ENCODE results near the gene DCXR.
"Not testable (repeated sequence)": the region's sequence is repeated elsewhere in the genome, so short reads cannot be mapped to it uniquely, and the experiment has no call there.

DCXR gene

DNA sequence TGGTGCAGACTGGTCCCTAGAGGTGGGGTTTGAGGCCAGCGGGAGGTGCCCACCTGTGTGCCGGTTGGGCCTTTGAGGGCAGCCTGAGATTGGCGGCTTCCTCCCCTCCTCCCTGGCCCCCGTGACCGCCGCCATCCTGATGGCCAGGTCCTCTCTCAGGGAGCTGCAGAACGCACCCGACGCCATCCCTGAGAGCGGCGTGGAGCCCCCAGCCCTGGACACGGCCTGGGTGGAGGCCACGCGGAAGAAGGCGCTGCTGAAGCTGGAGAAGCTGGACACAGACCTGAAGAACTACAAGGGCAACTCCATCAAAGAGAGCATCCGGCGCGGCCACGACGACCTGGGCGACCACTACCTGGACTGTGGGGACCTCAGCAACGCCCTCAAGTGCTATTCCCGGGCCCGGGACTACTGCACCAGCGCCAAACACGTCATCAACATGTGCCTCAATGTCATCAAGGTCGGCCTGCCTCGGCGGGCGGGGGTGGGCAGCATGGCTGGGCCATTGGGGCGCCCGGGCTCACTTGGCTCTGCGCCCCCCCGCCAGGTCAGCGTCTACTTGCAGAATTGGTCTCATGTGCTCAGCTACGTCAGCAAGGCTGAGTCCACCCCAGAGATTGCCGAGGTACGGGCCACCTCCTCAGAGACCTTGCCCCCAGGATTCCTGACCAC, 17.0 kb upstream of the DCXR start:
- DNase-seq = no peak

DNA sequence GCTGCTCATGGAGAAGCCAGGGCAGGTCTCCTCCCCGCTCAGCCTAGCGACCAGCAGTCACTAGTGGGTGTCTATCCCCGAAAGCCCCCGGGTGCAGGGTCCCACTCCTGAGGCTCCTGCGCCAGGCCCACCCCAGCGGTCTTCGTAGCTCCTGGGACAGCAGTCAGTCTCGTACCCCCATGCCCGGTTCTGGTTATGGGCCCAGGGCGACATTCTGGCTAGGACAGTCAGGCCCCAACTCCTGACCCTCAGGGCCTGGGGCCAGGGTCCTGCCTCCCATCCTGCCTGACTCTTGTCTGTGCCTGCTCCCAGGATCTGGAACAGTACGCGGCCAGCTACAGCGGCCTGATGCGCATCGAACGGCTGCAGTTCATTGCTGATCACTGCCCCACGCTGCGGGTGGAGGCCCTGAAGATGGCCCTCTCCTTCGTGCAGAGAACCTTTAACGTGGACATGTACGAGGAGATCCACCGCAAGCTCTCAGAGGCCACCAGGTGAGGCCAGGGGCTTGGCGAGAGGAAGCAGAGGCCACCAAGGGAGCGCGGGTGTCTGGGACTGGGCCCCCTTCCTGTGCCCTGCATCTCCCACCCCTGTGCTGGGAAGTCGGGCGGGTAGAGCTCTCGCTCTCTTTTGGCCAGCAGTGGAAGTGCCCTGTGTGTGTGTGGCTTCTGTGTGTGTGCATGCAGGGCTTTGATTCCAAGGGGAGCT, 16.2 kb upstream of the DCXR start:
- DNase-seq = no peak

DNA sequence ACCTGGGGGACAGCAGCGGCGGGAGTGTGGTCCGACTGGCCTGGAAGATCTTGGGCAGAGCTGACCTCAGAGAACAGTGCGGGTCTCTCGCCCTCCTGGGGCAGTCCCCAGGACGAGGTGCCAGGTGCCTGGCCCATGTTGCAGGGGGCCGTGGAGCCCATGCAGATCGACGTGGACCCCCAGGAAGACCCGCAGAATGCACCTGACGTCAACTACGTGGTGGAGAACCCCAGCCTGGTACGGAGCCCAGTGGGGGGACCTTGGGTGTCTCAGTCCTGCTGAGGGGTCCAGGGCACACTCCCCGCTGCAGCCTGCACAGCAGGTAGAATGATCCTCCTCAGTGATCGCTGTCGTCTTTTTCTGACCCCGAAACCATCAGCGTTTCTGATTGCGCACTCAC, 15.6 kb upstream of the DCXR start:
- DNase-seq = no peak

DNA sequence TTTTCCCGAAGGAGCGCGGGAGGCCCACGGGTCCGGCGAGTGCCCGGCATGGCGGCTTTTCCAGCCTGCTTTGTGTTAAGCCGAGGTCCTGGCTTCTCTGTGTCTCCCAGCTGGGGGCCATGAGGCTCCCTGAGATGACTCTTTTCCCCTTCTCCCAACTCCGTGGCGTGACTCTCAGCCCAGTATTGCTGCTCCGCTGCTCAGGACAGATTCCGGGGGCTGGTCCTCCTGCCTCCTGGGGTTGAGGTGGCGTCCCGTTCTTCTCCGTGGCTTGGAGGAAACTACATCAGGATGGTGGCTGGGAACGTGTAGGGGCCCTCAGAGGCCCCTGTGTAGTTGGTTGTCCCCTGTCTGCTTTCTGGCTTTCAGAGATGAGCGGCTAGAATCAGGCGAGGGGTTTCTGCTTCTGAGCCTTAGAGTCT, 15.2 kb upstream of the DCXR start:
- no peak for DNase-seq

DNA sequence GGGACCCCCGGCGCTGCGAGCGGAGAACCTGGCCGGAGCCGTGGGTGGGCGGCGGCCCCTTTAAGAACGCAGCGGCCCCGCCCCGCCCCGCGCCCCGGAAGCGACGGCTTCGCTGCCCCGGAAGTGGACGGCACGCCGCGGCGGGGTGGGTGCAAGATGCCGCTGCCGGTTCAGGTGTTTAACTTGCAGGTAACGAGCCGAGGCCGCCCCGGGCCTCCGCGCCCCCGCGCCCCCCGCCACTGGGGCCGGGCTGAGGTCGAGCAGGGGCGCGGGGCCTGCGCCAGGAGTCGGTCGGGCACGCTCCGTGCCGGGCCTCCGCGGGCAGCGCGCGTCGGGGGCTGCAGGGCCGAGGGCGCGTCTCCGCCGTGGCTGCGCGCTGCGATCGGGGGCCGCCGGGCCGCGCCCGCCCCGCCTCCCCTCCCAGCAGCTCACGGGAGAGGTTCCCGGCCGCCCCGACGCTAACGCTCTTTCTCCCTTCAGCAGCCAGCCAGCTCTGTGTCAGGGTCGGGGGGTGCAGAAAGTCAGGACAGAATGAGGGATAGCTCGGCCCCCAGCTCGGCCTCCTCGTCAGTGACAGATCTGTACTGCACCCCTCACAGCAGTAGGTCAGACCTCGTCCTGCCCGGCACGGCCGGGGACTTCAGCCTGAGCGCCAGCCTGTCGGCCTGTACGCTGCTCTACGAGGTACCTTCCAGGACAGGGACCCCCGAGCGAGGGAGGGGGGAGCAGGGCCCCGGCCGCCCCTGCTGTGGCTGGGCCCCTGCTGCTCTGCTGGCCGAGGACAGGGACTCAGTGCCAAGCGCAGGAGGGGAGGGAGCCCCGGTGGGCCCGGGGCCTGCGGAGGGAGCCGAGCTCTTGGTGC, 14.5 kb upstream of the DCXR start, which contains the start of the genes GPS1 and RFNG:
Gene GPS1, plus strand, starts transcription at position 123 of the 862 bp plus-strand sequence. Its CDS starts 34 bp downstream, at position 157.
Gene RFNG, minus strand, starts transcription at position 36 of the 862 bp plus-strand sequence. CDS start 45 bp downstream, outside the sequence.
- no peak for DNase-seq

DNA sequence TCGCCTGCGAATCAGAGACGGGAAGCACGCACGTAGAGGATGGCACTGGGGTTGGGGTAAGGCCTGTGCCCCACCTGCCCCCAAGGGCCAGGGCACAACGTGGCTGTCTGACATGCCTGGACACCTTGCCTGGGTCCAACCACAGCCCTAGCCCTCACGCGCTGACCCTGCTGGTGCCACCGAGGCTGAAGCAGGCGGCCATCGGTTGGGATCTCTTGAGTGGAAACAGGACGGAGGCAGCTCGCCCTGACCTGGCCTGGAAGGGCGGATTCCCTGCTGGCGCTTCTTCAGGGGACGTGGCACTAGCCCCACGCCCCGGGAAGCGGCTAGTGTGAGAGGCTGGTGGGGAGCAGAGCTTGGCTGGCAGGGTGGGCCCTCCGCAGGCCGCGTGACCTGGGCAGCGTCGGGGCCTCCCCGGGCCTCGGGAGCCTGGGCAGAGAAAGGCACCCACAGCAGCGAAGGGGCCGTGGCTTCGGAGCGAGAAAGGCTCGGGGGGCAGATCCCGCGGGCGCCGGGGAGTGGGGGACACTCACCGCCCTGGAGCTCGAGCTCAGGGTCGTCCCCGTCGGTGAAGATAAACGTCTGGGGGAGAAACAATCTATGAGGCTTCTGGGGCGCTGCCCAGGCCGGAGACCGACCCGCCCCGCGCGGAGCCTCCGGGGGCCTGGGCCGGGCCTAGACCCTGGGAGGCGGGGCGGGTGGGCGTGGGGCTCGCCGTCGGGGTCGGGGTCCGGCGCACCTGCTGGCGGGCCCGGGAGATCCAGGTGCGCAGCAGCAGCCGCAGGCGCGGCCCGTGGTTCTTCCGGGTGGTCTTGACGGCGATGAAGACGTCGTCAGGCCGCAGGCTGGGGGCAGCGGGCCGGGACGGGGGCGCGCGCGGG, 13.5 kb upstream of the DCXR start:
- DNase-seq = no peak

DNA sequence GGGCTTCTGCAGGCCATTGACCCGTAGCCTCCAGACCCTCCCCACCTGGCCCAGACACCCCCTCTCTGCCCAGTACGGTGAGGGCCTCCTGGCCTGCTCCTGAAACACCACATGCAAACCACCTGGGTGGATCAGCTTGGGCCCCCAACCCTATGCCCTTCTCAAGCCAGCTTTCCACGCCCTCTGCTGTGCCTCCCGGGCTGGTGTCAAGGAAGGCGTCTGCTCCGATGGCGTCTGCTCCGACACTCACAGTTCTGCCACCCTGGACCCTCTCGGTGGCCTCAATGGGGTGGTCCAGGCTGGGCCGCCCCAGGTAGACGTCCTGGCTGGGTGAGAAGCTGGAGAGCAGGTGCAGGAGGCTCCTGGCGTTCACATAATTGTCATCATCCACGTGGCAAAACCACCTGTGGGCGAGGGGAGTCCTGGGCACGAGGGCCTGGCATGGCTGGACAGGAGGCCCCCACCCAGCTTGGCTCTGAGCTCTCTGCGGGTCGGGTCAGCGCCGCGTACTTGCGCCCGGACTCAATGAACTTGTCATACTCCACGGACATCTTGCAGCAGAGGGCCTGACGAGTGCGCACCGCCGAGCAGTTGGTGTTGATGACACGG, 12.8 kb upstream of the DCXR start:
- DNase-seq = no peak

DNA sequence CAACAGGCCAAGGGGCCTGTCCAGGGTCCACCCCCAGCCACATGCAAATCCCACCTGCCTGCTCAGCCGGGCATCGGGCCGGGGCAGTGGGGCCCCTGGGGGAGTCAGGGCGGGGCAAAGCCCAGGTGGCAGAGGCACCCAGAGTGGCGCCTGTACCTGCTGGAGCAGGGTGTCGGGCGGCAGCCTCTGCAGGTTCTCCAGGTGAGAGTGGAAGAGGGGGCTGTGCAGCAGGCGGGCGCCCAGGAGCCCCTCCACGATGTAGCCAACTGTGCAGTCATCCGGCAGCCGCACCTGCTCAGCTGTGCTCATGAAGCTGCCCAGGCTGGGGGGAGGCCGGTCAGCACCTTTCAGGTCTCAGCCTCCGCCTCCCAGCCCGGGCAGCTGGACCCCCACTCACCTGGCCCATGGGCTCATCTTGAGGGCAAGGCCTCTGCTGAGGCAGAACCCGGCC, 12.0 kb upstream of the DCXR start:
- no peak for DNase-seq

DNA sequence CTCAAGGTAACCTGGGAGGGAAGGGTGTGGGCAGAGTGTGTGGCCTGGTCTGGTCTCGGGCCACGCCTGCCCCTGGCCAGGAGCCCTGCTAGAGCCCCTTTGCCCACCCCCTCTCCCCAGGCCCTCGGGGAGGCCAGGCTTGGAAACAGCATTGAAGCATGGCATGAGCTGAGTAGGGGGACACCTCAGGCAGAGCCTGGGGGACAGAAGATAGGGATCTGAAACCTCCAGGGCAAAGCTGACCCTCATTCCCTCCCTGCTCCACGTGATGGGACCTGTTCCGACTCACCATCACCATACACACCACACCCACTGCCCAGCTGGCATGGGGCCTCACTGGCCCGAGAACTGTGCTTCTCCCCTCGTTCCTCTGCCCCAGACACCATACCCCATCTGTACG, 11.6 kb upstream of the DCXR start:
- DNase-seq = no peak

DNA sequence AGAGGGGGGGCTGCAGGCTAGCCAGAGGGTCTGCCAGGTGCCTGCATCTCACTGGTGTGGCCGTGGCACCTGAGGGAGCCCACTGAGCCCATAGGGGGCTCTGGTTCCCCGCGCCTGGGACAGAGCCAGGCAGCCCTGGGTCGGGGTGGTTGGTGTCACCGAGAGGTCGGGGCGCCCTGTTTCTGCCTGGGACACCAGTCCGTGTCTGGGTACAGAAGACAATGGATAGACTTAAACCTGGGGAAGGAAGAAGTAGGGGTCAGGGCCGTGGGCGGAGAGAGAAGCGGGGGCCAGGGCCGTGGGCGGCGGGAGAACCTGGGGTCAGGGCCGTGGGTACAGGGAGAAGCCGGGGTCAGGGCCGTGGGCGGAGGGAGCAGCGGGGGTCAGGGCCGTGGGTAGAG, 11.1 kb upstream of the DCXR start:
- DNase-seq = no peak

DNA sequence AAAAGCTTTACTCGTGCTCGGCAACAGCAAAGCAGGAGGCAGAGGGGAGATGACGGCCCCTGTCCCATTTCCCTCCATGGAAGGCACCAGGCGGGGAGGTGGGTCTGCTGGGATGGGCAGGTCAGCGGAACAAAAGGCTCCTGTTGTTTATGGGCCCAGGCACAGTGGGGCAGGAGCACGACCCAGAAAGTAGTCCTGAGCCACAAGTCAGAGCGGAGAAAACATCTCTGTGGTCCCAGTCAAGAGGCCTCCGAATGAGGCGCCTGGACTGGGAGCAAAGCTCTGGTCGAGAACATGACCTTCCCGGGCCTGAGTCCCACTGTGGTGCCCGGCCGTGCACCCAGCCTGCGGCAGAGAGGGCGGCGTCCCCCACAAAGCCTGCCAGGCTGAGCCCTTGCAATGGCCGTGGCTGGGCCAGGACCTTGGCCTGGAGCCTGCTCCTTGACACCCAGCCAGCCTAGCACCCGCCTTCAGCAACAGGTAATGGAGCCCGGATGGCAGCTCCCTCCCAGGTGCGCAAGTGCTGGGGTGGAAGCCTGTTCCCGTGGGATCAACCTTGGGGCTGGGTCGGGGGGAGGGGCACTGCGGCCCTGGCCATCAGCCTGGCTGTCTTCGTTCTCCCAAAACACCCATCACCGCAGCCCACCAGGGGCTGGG, 10.5 kb upstream of the DCXR start:
- DNase-seq = no peak

DNA sequence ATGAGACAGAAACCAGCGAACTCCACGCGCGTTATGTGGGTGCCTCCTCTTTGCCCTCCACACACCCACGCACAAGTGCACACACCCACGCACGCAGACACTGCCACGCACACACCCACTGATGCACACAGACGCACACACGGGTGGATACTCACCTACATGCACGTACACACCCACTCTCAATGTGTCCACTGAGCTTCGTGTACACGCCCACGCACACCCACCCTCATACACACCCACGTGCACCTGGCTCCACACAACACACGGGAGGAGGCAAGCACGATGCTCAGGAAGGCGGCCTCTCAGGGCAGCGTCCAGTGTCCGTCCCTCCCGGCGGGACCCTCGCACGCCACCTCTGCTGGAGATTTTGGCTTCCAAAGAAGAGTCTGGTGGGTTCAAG, 9.9 kb upstream of the DCXR start:
- DNase-seq = no peak

DNA sequence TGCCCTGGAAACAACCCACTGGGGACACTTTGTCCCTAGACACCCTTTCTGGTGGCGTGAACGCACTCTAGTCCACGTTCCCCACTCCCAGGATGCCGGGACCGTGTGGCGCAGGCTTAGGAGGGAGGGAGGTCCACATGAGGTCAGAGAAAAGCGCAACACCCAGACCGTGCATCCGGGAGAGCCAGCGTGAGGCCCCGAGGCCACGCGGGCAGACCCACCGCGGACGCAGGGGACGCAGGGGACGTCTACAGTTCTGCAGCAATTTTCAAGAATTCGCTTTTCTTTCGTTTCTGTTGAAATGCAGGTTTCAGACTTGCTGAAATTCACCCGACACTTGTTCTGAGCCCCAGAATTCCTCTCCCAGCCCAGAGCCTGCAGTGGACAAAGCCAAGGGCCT, 9.4 kb upstream of the DCXR start:
- DNase-seq = no peak

DNA sequence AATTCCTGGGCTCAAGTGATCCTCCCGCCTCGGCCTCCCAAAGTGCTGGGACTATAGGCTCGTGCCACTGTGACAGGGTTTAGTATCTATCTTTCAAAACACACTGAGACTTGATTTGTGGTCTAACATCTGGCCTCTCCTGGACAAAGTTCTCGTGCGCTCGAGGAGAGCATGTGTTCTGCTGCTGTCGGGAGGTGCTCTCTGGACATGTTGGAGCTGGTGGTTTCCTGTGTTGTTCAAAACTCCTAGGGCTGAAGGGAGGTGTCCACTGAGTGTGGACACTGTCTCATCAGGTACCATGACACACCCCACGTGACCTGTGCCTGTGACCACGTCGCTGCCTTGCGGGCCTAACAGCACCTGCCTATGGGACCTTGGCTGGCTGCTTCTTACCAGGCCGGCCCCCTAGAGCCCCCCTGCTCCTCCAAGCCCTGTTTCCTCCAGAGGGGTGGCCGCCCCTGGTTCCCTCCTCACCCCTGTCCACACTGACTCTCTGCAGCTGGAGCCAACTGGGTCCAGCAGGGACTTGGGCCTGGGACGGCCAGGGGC, 8.5 kb upstream of the DCXR start:
- no peak for DNase-seq

DNA sequence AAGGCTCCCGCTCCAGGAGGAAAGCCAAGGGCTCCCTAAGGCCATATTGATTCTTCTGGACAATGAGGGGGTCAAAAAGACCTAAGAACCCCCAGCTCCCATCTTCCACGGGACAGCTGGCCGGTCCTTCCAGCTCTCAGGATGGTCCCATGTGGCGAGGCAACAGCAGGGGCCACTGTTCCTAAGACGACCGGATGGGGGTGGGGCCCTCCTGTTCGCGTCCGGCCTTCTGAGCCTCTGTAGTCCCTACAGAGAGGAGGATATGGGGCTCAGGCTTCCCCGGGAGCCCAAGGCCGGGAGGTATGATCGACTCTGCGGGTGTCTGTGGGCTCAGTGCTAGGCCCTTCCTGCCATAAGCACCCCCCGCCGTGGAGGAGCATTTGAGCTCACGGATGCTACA, 6.0 kb upstream of the DCXR start:
- DNase-seq = no peak

DNA sequence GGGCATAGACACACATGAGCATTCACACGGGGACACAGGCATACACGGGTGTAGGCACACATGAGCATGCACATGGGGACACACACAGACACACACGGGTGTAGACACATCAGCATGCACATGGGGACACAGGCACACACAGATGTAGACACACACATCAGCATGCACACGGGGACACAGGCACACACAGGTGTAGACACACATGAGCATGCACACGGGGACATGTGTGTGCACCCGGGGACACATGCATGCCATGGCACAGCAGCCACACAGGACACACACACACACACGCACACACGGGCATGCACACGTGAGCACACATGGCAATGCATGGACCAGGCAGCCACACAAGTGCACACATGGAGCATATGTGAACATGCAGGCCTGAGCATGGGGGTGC, 5.2 kb upstream of the DCXR start:
- DNase-seq = no peak

DNA sequence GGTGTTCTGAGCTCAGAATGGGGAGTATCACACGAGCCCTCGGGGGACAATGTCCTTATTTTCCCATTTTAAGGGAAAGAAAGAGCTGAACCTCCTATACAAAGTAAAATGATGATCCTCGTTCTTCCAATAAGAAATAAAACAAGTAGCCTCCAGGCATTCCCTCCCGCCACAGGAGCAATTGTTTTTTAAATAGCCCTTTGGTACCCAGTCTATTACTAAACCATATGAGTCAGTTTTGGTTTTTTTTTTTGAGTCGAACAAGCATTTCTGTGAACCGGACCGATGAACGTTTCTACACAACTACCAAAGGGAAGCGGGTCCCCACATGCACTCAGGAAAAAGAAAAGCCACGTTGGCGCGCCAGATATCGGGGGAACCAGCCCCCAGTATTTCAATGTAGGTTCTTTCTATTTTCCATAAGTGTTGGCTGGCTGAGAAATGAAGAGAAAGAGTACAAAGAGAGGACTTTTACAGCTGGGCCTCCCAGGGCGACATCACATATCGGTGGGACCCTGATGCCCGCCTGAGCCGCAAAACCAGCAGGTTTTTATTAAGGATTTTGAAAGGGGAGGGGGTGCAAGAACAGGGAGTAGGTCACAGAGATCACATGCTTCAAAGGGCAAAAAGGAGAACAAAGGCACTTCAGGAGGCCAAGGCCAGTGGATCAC, 3.8 kb upstream of the DCXR start:
- no peak for DNase-seq

DNA sequence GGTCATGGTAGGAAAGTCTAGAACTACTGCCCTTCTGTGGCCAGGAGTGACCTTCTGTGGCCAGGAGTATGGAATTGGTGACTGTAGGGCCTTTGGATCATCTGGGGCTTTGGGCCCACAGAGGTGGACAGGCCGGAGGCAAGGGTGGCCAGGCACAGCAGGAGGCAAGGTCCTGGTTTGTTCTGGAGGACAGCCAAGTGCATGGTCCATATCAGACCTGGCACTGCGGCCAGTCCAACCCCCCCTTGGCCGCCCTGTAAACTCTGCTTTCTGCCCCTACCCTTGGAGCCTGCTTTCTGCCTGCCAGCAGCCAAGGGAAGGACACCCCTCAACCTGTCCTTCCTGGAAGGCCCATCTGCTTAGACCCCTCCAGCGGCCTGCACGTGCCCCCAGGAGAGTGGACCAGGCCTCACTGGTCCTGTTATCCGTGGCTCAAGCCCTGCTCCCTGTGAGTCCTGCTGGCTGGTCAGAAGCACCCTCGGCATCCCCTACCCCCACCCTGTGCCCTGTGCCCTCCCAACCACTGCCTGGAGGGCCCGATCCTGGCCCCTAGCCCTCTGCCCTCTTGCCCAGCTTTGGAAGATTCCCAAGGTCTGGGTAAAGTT, 2.3 kb upstream of the DCXR start:
- DNase-seq = no peak

DNA sequence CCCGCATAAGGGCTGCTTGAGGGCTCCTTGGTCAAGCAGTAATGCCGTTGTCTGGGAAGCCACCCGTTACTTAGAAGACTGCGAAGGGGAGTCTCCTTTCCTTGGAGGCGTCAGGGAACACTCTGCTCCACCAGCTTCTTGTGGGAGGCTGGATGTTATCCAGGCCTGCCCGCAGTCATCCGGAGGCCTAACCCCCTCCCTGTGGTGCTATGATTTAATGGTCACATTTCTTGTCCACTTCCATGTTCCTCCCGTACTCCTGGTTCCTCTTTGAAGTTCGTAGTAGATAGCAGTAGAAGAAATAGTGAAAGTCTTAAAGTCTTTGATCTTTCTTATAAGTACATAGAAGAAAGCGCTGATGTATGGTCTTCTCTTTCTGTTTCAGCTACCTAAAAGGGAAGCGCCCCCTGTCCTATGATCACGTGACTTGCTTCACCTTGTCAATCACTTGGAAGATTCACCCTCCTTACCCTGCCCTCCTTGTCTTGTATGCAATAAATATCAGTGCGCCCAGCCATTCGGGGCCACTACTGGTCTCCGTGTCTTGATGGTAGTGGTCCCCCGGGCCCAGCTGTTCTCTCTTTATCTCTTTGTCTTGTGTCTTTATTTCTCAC, 1.4 kb upstream of the DCXR start:
- not testable (repeated sequence) for DNase-seq

DNA sequence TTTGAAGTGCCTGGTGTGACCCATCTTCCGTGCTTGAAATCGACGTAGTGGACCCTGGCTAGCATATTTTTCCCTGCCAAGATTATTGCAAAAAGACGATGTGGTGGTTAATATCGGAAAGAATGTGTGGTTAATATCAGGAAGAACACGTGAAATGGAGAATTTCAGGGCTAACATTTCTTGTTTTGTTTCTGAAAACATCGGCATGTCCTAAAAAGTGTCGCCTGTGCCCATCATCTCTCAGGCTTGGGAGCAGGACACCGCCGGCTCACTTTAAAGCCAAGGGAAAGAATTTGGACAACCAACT, 345 bp upstream of the DCXR start:
- DNase-seq = no peak
